Astrocyte of the spinal cord (primary cell): ENCODE results near the gene LRBA.

Experiments used
- DNase-seq: peaks from one replicate; pipeline ENCODE4 v3.0.0; 2011; ENCODE audit warnings: low read depth, low spot score
- H3K4me3 ChIP-seq: 2 replicates; pipeline ENCODE4 v1.5.1; 2011; ENCODE audit warnings: low read depth, mild to moderate bottlenecking, low read length, moderate library complexity
- in situ Hi-C: cut with HindIII; loops from 2 replicates; pipeline ENCODE4 v1.10.0; 2017; ENCODE audit warnings: low sequenced_read_pairs
- TF ChIP-seq, protein P1 (sequence below): IDR thresholded peaks from 2 replicates; pipeline ENCODE4 v1.5.1; 2012; ENCODE audit warnings: low read depth, mild to moderate bottlenecking, low read length, inconsistent platforms

The LRBA gene

DNA sequence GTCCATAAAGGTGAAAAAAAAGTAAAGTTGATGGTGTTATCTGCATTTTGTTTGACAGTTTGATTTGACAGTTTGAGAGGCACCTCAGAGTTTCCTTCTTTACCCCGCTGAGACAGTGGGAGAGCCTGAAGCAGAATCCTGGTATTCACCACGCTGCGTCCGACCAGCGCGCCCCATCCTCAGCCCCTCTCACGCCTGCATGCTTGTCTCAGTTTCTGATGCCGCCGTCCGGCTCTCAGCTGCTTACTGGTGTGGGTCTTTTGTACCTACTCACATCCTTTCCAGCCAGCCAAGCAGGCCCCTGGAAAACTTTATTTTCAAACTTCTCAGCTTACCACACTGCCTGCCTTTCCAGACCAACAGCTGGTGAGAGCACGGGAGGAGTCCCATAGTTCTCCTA is 761.7 kb downstream of the LRBA start:
- no peak for DNase-seq
- TF ChIP-seq, protein P1, sequence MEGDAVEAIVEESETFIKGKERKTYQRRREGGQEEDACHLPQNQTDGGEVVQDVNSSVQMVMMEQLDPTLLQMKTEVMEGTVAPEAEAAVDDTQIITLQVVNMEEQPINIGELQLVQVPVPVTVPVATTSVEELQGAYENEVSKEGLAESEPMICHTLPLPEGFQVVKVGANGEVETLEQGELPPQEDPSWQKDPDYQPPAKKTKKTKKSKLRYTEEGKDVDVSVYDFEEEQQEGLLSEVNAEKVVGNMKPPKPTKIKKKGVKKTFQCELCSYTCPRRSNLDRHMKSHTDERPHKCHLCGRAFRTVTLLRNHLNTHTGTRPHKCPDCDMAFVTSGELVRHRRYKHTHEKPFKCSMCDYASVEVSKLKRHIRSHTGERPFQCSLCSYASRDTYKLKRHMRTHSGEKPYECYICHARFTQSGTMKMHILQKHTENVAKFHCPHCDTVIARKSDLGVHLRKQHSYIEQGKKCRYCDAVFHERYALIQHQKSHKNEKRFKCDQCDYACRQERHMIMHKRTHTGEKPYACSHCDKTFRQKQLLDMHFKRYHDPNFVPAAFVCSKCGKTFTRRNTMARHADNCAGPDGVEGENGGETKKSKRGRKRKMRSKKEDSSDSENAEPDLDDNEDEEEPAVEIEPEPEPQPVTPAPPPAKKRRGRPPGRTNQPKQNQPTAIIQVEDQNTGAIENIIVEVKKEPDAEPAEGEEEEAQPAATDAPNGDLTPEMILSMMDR: no peak
- in situ Hi-C loops: no loop called here
- H3K4me3 ChIP-seq: no peak overlapping the region

DNA sequence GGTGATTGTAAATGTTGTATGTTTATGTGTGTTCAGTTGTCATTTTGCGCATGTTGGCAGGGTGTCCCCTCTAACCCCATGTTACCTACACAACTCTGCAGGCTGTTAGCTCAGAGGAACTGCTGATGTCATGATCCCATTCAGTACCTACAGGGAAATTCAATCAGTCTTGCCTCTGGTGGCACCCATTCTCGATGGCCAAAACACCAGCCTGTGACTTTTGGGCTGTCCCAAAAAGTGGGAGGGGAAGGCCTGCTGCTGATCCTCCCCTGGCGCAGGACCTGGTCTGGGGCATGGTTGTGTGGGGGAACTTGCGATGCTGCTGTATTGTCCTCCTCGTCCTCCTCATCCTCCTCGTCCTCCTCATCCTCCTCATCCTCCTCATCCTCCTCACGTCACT is 762.3 kb downstream of the LRBA start:
- H3K4me3 ChIP-seq: no peak overlapping the region
- TF ChIP-seq, protein P1: no peak
- no peak for DNase-seq
- in situ Hi-C loops: no loop called here

DNA sequence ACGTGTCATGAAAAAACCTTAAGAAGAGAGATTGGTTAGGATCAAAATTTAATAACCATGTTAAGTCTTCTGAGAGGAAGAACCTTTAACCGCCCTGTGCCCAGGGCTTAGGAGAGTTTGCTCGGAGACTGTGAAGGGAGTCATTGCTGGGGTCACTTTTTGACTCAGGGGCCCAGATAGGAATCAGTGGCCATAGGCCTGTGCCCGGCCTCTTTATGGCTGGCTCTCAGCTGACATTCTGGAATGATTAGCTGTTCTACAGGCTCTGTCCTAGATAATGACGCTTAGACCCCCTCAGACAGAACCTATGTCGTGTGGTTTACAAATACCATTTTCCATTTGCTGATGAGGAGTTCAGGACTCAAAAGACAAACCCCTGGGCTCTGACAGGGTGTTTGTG is 762.8 kb downstream of the LRBA start:
- in situ Hi-C loops: no loop called here
- H3K4me3 ChIP-seq: no peak overlapping the region
- DNase-seq: no peak
- TF ChIP-seq, protein P1: no peak

DNA sequence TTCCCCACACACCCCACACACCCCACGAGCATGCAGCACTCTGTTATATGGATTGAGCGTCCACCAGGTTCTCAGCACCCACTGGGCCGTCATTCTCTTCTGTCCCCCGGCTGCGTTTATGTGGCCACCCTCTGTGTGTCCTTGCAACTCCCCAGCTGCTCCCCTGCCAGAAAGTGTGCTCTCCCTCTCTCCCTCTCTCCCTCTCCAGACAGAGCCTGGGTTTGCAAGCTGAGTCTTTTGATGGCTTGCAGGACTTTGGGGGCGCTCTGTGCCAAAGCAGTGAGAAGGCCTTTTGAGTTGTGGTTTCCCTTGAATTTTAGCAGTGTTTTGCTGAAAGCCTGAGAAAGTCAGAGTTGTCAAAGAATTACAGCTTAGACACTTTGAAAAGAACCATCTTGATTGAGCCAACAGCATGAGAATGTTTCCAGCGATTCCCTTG is 763.3 kb downstream of the LRBA start:
- H3K4me3 ChIP-seq: no peak overlapping the region
- no peak for DNase-seq
- TF ChIP-seq, protein P1: no peak
- in situ Hi-C loops: no loop called here

DNA sequence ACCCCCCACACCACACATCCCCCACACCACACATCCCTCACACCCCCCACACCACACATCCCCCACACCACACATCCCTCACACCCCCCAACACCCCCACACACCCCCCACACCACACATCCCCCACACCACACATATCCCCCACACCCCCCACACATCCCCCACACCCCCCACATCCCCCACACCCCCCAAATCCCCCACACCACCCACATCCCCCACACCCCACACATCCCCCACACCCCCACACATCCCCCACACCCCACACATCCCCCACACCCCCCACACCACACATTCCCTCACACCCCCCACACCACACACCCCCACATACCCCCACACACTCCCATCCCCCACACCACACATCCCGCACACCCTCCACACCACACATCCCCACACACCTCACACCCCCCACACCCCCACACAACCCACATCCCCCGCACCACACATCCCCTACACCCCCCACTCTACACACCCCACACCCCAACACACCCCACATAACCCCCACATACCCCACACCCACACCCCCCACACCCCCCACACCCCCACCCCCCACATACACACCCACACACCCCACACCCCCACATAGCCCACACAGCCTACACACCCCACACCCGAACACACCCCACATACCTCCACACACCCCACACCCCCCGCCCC is 764.0 kb downstream of the LRBA start:
- in situ Hi-C loops: no loop called here
- TF ChIP-seq, protein P1: no peak
- no peak overlapping the region for H3K4me3 ChIP-seq
- DNase-seq: no peak

DNA sequence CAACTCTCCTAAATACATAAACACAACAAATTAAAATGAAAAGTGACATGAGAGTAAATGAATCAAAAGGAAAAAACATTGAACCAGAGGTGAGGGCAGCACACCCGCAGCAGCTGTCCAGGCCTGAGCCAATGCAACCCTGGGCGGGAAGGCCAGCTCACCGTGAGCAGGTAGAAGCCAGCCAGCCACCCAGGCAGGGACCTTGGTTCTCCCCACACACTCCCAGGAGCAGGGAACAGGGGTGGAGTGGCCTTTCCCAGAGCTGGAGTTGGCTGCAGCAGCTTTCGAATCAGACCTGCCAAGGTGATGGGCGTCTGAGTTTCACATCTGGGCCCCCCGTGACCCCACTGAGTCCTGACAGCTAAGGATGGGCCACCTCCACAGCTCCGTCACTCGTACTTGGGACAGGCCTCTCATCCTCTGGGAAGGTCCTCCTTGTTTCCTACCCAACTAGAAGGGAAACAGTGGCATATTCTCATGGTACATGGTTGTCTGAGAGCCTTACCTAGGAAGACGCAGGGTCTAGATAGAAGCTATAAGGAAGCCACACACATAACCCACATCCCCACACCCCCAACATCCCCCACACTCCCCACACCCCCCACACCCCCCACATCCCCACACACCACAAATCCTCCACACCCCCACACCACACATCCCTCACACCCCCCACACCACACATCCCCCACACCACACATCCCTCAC is 764.6 kb downstream of the LRBA start:
- TF ChIP-seq, protein P1: no peak
- no peak overlapping the region for H3K4me3 ChIP-seq
- in situ Hi-C loops: no loop called here
- no peak for DNase-seq
